Activated CD4-positive, alpha-beta T cell treated with anti-CD3 and anti-CD28 coated beads for 48 hours (primary cell): ENCODE data around the gene AMZ1.
"Not testable (repeated sequence)": the region's sequence is repeated elsewhere in the genome, so short reads cannot be mapped to it uniquely, and the experiment has no call there.

Experiments used
- DNase-seq: peaks from one replicate; pipeline ENCODE4 v3.0.0-alpha.2; 2020

The AMZ1 gene

DNA sequence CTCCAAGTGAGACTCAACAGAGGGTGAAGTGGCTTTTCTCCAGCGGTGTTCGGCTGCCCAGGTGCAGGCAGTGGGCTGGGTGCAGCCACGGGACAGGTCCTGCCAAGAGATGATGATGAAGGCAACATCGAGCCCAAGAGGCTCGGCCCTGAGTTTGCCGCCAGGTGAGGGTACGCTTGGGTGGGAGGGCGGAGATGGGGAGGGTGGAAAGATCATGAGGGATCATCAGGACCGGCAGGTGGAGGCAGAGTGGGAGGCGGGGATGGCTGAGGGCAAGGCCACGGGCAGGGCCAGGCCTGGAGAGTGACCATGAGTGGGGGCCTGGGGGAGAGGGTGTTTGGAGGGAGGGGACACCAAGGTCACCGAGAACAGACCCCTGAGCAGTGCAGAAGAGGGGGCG lies 17.8 kb upstream of the AMZ1 start:
- no peak for DNase-seq

GRCh38 chr7:2670720-2671391 lies 17.1 kb upstream of the AMZ1 start:
- DNase-seq = peak; percentile 82

DNA sequence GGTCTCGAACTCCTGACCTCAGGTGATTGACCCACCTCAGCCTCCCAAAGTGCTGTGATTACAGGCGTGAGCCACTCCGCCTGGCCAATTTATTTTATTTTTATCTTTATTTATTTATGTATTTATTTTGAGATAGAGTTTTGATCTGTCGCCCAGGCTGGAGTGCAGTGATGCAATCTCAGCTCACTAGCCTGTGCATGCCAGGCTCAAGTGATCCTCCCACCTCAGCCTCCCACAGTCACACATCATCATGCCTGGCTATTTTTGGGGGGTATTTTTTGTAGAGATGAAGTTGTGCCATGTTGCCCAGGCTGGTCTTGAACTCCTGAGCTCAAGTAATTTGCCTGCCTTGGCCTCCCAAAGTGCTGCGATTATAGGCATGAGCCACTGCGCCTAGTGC lies 14.8 kb upstream of the AMZ1 start:
- not testable (repeated sequence) for DNase-seq

DNA sequence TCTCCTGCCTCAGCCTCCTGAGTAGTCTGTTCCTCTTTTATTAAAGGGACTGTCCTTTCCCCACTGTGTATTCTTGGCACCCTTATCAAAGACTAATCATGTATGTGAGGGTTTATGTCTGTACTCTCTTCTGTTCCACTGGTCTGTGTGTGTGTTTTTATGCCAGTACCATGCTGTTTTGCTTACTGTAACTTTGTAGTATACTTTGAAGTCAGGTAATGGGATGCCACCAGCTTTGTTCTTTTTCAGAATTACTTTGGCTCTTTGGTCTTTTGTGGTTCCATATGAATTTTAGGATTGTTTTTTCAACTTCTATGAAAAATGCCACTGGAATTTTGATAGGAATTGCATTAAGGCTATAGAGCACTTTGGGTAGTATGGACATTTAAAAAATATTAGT lies 14.1 kb upstream of the AMZ1 start:
- no peak for DNase-seq

DNA sequence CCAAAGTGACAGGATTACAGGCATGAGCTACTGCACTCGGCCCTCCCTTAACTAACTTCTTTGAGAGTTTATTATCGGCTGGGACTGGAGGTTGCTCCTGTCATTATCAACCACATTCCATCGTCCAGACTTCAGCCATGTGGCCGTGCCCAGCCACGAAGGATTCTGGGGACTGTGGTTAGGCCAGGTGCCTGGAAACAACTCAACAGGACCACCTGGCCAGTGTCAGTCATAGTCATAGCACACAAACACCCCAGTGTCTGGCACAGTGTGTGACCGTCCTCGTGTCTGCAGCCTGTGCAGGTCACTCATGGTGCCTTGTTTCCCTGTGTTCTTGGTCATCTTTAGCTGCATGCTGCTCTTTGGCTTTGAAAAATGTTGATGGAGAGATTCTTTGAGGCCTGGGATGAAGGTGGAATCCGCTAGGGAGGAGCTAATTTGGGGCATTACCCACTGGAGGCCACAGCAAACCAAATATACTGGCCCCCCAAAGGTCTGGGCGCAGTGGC lies 12.7 kb upstream of the AMZ1 start:
- no peak for DNase-seq

GRCh38 chr7:2676576-2676975 lies 11.4 kb upstream of the AMZ1 start:
- DNase-seq = not testable (repeated sequence)

DNA sequence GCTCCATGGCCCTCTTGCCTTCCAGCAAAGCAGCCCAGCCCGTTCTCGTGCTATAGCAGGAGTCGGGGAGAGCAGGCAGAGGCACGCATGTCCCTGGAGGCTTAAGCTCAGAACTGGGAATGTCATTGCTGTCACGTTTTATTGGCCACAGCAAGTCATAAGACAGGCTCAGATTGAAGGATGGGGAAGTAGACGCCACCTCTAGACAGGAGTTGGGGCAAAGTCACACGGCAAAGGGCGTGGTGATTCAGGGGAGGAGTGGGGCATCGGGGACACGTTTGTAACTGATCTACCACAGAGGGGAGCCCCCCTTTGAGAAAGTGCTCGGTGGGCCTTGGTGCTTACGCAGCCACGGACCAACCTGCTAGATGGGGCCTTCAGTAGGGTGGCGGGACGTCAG lies 9.5 kb upstream of the AMZ1 start:
- not testable (repeated sequence) for DNase-seq

DNA sequence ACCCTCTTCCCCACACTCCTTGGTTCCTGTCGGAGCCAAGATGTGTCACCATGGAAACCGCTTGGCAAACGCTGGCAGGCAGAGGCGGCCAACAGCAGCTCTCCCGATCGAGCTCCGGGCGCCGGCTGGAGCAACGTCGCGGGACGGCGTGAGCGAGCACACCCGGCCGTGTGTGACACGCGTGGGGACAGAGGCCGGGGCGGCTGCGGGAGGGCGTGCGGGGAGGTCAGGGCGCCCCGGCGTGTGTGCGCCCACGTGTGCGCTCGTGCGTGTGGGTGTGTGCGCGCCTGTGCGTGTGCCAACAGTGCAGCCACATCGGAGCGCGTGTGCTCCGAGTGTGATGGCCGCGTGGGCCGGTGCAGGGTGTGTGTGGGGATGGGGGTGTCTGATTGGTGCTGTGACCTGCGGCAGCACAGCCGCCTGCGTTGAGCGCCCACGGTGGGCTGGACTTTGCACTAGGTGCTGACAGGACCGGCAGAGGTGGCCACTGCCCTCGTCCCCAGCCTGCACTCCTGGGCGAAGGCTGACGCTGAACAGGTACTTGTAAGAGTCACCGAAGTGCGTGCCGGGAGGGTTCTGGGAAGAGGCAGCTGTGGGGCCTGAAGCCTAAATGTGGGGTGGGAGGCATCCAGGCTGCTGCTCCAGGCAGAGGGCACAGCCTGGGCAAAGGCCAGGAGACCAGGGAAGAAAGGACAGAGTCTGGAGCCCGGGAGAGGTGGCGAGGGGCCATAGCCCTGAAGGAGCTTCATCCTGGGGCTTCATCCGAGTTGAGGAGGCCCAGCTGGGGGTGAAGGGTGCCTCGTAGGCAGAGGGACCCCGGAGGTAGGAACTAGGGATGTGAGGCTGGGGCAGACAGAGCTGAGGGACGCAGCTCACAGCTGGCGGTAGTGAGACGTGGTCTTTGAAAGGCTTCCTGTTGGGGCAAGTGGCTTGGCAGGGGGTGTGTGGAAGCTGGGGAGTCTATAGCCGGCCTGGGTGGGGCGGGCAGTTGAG lies 8.6 kb upstream of the AMZ1 start:
- DNase-seq = not testable (repeated sequence)

- no peak for DNase-seq
These were observed 7.7 kb upstream of the AMZ1 start for GRCh38 chr7:2680256-2680655.

DNA sequence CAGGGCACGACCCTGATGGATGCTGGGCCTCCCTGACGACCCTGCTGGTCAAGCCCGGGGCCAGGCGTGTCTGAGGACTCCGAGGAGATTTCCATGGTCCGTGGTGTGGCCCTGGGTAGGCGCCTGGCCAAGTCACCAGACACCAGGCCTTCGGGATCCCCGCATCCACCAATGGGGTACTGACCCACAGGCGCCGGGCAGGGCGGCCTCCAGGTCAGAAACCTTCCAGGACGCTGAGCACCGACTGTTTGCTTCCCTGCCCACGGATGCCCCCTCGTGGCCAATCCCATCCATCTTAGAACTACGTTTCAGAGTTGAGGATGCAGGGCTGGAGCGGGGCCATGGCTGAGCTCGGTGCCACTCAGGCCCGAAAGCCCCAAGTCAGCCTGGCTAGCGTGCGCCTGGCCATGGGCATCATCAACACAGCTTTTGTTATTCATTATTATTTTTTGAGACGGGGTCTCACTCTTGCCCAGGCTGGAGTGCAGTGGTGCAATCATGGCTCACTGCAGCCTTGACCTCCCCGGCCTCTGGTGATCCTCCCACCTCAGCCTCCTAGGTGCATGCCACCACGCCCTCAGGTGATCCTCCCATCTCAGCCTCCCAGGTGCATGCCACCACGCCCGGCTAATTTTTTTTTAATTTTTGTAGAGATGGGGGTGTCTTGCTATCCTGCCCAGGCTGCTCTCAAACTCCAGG lies 7.1 kb upstream of the AMZ1 start:
- peak; percentile 71 for DNase-seq

GRCh38 chr7:2681929-2682799 lies 5.8 kb upstream of the AMZ1 start:
- DNase-seq = no peak

GRCh38 chr7:2684501-2684900 lies 3.5 kb upstream of the AMZ1 start:
- no peak for DNase-seq

DNA sequence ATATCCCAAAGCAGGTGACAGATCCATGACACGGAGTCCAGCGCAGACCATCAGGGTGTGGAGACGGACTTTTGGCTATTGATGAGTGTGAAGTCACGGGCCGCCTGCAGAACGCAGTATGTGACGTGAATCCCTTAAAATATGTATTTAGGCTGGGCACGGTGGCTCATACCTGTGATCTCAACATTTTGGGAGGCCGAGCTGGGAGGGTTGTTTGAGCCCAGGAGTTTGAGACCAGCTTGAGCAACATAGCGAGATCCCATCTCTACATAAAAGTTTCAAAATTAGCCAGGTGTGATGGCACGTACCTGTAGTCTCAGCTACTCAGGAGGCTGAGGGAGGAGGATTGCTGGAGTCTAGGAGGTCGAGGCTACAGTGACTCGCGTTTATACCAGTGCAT lies 1.9 kb upstream of the AMZ1 start:
- DNase-seq = no peak

DNA sequence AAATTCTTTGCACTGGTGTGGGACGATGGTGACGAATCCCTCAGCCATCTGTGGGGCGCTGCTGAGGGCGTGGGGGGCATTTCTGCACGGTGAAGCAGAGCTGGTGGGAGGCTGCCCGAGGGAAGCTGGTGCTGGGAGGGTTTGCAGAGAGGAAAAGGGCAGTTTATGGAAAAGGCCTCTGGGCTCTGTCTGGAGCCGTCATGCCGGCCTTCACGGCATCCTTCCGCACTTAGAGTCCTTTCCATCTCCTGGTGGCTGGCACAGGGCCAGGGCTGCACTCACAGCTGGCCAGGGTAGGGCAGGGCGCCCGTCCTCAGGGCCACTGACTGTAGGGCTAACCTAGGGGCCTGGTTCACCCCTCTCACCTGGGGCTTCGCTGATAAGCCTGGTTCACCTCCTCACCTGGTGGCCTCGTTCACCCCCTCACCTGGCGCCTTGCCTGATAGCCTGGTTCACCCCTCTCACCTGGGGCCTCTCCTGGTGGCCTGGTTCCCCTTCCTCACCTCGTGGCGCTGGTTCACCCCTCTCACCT lies 598 bp upstream of the AMZ1 start:
- DNase-seq = no peak

DNA sequence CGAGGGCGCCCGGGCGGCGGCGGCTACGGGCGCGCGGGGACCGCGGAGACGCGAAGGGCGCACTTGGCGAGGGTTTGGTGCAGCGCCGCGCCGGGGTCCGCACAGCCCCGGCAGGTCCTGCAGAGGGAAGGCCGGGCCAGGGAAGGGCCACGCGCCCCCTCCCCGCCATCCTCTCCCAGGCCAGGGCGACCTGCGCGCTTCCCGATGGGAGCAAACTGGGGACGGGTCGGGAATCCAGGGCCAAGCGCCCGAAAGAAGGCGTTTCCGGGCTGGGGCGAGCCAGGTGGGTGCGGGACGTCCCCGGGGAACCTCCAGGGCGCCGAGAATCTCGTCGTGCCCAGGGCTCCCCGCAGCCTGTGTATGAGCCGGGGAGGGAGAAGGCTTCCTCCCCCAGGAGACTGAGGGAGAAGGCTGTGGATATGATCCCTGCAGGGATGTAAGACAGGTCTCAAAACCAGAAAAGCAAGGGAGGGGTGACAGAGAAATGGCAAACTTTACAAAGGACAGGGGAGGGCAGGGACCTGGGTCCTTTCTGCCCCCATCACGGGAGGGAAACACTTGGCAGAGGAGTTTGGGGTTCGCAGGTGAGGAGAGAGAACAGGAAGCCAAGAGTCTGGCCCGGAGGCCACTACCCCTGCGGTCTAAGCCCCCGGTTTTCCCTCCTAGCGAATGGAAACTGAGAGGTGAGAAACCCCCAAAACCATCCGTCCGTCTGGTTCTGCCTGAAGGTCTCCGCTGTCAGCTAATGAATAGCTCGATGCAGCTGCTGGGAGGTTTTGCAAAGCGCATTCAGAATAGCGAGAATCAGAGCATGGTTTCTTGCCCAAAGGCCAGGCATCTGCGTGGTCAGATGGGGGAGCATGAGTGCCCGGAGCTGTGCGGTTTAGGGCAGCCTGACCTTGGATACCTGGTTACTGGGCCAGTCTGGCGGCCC lies 674 bp downstream of the AMZ1 start:
- DNase-seq = no peak

- DNase-seq = no peak
These were observed 1.4 kb downstream of the AMZ1 start for GRCh38 chr7:2689343-2689847.

GRCh38 chr7:2689951-2690705 lies 2.1 kb downstream of the AMZ1 start:
- no peak for DNase-seq

DNA sequence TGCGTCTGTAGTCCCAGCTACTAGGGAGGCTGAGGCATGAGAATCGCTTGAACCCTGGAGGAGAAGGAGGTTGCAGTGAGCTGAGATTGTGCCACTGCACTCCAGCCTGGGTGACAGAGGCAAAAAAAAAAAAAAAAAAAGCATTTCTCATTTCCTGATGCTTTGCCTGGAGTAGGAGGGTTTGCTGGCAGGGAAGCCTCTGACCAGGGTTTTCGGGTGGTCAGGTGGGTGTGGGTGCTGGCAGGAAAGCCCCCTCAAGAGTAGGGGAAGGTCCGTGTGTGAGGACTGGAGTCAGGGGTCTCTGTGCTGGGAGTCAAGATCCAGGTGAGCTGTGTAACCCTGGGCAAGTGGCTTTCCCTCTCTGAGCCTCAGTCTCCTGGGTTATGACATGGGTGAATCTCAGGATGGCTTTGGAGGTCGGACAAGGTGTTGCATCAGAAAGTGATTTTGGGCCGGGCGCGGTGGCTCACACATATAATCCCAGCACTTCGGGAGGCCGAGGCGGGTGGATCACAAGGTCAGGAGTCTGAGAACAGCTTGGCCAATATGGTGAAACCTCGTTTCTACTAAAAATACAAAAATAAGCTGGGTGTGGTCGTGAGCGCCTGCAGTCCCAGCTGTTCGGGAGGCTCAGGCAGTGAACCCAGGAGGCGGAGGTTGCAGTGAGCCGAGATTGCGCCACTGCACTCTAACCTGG lies 3.2 kb downstream of the AMZ1 start:
- no peak for DNase-seq

GRCh38 chr7:2691932-2692439 lies 4.0 kb downstream of the AMZ1 start:
- not testable (repeated sequence) for DNase-seq
